Measurements from ENCODE around the gene PLEKHA6. TPM values are rescaled to one million over a fixed set of nuclear protein-coding genes. Genes with fewer than 3 reads are reported as not detected.

Gene PLEKHA6
- total and polyA plus RNA-seq, 2 donors (not counting 1 experiment from before 2014, with no cell fraction given): 0.31 to 0.47 TPM

DNA sequence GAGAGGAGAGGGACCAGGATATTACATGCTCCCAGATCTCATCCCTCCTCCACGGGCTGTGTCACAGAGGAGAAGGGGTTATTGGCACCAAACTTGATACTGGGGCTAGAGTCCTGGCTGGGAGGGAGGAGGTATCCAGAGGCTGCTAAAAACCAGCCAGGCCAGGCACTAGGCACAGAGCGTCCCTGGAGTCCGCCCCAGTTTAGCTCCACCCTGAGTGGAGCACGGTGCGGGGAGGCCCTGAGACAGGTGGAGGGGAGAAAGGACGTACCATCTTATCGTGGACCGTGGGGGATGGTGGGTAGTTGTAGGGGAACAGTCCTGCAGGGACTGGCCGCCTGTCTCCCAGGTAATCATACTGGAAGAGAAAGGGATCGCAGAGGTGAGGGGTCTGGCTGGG, 103.2 kb downstream of the PLEKHA6 start:
- Histone ChIP-seq H3K9me3 (ENCODE audit: control extremely low read depth in 1 of 3, control insufficient read depth in 2 of 3, insufficient read depth in 1 of 3, low read length in 2 of 3) (no peaks in the 10 kb centered on the region), H3K27me3 (replicated peaks in 1 of 4; ENCODE audit: control extremely low read depth in 1 of 4, control insufficient read depth in 3 of 4, insufficient read depth in 4 of 4, low read length in 3 of 4) (peaks cover 0 to 3% (median 0%) of the 10 kb centered on the region in 4 experiments), H3K79me2 (ENCODE audit: control insufficient read depth, insufficient read depth, low read length) (no peaks in the 10 kb centered on the region), H4K20me1 (ENCODE audit: control insufficient read depth, insufficient read depth, low read length, poor library complexity, severe bottlenecking) (no peaks in the 10 kb centered on the region), H3K36me3 (replicated peaks in 1 of 2; ENCODE audit: control extremely low read depth in 1 of 2, control insufficient read depth in 1 of 2, extremely low read depth in 1 of 2, insufficient read depth in 2 of 2, low read length in 1 of 2) (no peaks in the 10 kb centered on the region), H2AFZ (ENCODE audit: insufficient read depth, low read depth, low read length, poor library complexity, severe bottlenecking) (no peak overlapping the region), H3K4me2 (replicated peaks; ENCODE audit: low read depth, low read length, poor library complexity, severe bottlenecking) (no peak overlapping the region), H3K4me1 (ENCODE audit: control insufficient read depth in 2 of 2, insufficient read depth in 2 of 2, low read length in 2 of 2) (no peaks in the 10 kb centered on the region), H3K27ac (ENCODE audit: low read length in 2 of 2) (no peak overlapping the region), H3K4me3 (ENCODE audit: control extremely low read depth in 1 of 5, extremely low read depth in 1 of 5, insufficient read depth in 1 of 5, low read depth in 2 of 5, low read length in 4 of 5) (no peak overlapping the region), H3K9ac (ENCODE audit: low read length) (no peak overlapping the region)
- no peak for DNase-seq
- TF ChIP-seq, protein P1, sequence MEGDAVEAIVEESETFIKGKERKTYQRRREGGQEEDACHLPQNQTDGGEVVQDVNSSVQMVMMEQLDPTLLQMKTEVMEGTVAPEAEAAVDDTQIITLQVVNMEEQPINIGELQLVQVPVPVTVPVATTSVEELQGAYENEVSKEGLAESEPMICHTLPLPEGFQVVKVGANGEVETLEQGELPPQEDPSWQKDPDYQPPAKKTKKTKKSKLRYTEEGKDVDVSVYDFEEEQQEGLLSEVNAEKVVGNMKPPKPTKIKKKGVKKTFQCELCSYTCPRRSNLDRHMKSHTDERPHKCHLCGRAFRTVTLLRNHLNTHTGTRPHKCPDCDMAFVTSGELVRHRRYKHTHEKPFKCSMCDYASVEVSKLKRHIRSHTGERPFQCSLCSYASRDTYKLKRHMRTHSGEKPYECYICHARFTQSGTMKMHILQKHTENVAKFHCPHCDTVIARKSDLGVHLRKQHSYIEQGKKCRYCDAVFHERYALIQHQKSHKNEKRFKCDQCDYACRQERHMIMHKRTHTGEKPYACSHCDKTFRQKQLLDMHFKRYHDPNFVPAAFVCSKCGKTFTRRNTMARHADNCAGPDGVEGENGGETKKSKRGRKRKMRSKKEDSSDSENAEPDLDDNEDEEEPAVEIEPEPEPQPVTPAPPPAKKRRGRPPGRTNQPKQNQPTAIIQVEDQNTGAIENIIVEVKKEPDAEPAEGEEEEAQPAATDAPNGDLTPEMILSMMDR (IDR thresholded peaks at IDR 0.05): no peak
- Mint-ChIP-seq H3K9me3 (ENCODE audit: insufficient read depth) (no peaks in the 10 kb centered on the region), H3K4me1 (no peaks in the 10 kb centered on the region), H3K27me3 (peaks cover 7% of the 10 kb centered on the region), H3K4me3 (no peak overlapping the region), H3K27ac (no peak overlapping the region)
- WGBS (ENCODE audit: insufficient coverage): 92% methylated on average over 9 of the region's 10 CpGs
- intact Hi-C loops (cut with micrococcal nuclease): no loop called here
- ChIA-PET CTCF (interaction anchor here (3.0 kb wide), 1 partner anchor 142 kb away, joined by 7 read pairs; no protein-coding TSS in a partner anchor), POLR2A (no interaction called here)
- ATAC-seq (ENCODE audit: low read depth): no peak

- Histone ChIP-seq H3K4me2 (replicated peaks; ENCODE audit: low read depth, low read length, poor library complexity, severe bottlenecking) (no peak overlapping the region), H3K27ac (ENCODE audit: low read length in 2 of 2) (no peak overlapping the region), H2AFZ (ENCODE audit: insufficient read depth, low read depth, low read length, poor library complexity, severe bottlenecking) (no peak overlapping the region), H3K36me3 (replicated peaks in 1 of 2; ENCODE audit: control extremely low read depth in 1 of 2, control insufficient read depth in 1 of 2, extremely low read depth in 1 of 2, insufficient read depth in 2 of 2, low read length in 1 of 2) (no peaks in the 10 kb centered on the region), H4K20me1 (ENCODE audit: control insufficient read depth, insufficient read depth, low read length, poor library complexity, severe bottlenecking) (no peaks in the 10 kb centered on the region), H3K27me3 (replicated peaks in 1 of 4; ENCODE audit: control extremely low read depth in 1 of 4, control insufficient read depth in 3 of 4, insufficient read depth in 4 of 4, low read length in 3 of 4) (peaks cover 0 to 3% (median 0%) of the 10 kb centered on the region in 4 experiments), H3K4me1 (ENCODE audit: control insufficient read depth in 2 of 2, insufficient read depth in 2 of 2, low read length in 2 of 2) (no peaks in the 10 kb centered on the region), H3K4me3 (ENCODE audit: control extremely low read depth in 1 of 5, extremely low read depth in 1 of 5, insufficient read depth in 1 of 5, low read depth in 2 of 5, low read length in 4 of 5) (no peak overlapping the region), H3K9ac (ENCODE audit: low read length) (no peak overlapping the region), H3K79me2 (ENCODE audit: control insufficient read depth, insufficient read depth, low read length) (no peaks in the 10 kb centered on the region), H3K9me3 (ENCODE audit: control extremely low read depth in 1 of 3, control insufficient read depth in 2 of 3, insufficient read depth in 1 of 3, low read length in 2 of 3) (no peaks in the 10 kb centered on the region)
- ChIA-PET CTCF (no interaction called here), POLR2A (no interaction called here)
- TF ChIP-seq EZH2 (IDR thresholded peaks at IDR 0.05; ENCODE audit: borderline replicate concordance, insufficient read depth, low read depth, low read length, poor library complexity, severe bottlenecking): no peak
- TF ChIP-seq, protein P1 (IDR thresholded peaks at IDR 0.05): no peak
- WGBS (ENCODE audit: insufficient coverage): 100% methylated on average over 1 of the region's 5 CpGs
- DNase-seq (no peak), ATAC-seq (ENCODE audit: low read depth) (no peak)
- Mint-ChIP-seq H3K9me3 (ENCODE audit: insufficient read depth) (no peaks in the 10 kb centered on the region), H3K27me3 (peaks cover 10% of the 10 kb centered on the region), H3K4me3 (no peak overlapping the region), H3K4me1 (no peaks in the 10 kb centered on the region), H3K27ac (no peak overlapping the region)
- intact Hi-C loops (cut with micrococcal nuclease): no loop called here
These were observed 103.8 kb downstream of the PLEKHA6 start for GRCh38 chr1:204255966-204256365.
